CD4-positive, alpha-beta T cell treated with Interleukin-15 for 1 hour (primary cell): Measurements from ENCODE around the gene UCMA.

Source experiments
- DNase-seq: peaks from one replicate; pipeline ENCODE4 v3.0.0-alpha.2; 2020

The UCMA gene

DNA sequence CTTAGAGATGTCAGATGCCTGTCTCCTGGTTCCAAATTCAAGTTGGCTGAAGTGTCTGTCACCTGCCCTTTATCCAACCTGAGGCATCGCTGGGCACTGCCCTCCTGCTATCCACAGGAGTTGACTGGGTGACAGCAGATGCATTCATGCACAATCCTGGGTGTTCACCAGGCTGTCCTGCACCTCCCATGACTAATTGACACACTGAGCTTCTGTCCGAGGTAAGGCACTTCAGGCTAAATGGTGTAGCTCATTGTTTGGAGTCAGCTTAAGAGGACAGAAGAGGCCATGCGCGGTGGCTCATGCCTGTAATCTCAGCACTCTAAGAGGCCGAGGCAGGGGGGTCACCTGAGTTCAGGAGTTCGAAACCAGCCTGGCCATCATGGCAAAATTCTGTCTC, 2.4 kb downstream of the UCMA start:
- DNase-seq, result no peak

DNA sequence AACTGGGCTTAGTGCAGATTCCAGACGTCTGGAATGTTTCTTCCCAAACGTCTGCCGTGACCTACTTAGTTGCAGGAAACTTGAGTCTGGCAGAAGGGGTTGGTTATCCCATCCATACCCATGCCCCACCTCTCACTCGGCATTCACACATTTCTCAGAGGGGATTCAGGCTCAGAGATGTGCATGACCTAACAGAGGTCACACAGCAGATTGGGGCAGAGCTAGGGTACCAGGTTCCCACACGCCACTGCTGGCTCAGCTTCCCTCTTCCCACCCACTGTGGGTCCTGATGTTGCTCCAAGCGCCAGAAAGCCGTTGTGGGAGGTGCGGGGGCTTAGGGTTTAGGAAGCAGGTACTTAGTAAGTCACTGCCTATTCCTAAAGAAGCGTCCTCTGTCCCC, 3.0 kb downstream of the UCMA start:
- no peak for DNase-seq

DNA sequence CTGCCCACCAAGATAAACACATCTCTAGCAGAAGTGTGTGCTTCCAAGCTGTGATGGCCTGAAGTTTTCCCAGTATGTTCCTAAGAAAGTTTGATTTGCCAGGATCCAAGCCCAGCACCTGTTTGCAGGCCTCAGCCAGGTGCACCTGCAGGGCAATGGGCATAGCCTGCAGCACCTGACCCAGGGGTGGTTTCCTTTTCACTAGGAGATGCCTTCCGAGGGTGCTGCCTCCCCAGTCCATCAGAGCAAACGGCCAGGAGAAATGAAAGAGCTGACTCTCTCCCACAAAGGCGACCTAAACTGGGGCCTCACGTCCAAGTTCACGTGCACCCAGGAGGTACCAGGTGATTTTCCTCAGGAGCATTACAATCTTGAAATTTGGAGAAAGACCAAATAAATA, 7.1 kb downstream of the UCMA start:
- no peak for DNase-seq

DNA sequence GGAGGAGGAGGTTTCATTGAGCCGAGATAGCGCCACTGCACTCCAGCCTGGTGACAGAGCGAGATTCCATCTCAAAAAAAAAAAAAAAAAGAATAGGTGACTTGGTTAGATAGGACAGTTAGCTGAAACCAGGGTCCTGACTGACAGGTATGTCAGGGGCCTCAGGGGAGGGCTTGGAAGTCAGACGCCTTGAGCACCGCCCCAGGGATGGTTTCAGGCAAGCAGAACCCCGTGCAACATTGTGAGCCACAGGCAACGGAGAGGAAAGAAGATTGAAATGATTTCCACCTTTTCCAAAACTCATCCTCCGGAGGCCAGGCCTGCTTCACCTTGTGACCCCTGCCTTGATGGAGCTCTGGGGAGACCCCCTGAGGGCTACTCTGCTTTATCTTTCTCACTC, 8.6 kb downstream of the UCMA start:
- DNase-seq, result no peak

DNA sequence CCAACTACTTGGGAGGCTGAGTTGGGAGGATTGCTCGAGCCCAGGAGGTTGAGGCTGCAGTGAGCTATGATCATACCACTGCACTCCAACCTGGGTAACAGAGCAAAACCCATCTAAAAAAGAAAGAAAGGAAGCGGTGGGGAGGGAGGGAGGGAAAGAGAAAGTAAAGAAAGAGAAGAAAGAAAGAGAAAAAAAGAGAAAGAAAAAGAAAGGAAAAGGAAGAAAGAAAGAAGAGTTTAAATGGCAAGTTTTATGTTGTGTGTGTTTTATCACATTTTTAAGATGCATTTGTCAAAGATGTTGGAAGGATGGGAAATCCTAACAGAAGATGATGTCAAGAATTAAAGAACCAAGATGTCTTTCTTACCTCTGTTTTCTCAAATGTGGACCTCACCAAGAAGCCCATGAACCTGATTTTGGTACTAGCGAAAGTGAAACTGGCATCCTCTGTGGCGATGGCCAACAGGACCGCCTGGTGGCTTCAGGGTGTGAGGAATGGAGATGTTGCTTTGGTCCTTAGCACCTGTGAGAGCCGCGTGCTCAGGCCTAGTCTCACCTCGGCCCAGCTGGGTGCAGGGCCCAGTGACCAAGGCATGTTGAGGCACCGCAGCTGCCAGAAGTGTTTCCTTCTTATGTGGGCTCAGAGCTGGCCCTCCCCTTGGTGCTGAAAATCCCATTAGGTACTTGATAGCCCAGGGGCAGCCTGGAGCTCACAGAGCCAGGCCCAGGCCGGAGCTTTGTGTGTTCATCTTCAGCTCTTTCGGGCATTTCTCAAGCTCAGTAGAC, 9.8 kb downstream of the UCMA start:
- DNase-seq, result no peak

DNA sequence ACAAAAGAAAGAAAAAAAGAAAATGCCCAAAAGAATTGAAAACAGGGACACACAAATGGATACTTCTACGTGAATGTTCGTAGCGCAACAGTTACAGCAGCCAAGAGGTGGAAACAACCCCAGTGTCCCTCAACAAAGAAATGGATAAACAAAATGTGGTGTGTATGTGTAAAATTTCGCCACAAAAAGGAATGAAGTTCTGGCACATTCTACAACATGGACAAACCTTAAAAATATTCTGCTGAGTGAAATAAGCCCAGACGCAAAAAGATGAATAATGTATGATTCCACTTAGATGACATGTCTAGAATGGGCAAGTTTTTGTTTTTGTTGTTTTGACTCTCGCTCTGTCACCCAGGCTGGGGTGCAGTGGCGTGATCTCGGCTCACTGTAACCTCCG, 10.9 kb downstream of the UCMA start:
- no peak for DNase-seq

DNA sequence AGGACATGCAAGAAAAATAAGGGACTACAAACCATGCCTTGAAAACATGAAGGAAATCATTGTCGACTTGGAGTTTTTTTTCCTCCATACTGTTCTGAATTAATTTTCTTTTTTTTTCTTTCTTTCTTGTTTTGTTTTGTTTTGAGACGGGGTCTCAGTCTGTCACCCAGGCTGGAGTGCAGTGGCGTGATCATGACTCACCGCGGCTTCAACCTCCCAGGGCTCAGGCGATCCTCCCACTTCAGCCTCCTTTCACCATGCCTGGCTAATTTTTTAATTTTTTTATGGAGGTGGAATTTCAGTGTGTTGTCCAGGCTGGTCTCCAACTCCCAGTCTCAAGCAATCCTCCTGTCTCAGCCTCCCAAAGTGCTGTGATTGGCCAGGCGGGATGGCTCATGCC, 11.6 kb downstream of the UCMA start:
- DNase-seq, result no peak

DNA sequence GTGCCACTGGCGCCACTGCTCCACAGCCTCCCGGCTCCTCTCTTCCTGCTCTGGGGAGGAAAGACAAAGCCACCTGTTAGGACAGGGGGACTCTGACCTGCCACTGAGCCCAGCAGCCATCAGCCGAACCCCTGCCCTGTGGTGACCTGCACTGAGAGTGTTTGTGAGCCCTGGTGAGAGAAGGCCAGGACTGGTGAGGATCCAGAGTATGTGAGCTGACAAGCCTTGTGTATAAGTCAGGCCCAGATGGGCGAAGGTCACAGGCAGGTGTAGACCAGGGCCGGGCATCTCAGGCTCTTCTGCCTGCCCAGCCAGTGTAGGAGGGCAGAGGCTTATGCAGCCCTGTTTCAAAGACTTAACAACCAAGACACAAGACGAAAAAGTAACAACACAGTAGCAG, 12.0 kb downstream of the UCMA start:
- DNase-seq, result no peak

DNA sequence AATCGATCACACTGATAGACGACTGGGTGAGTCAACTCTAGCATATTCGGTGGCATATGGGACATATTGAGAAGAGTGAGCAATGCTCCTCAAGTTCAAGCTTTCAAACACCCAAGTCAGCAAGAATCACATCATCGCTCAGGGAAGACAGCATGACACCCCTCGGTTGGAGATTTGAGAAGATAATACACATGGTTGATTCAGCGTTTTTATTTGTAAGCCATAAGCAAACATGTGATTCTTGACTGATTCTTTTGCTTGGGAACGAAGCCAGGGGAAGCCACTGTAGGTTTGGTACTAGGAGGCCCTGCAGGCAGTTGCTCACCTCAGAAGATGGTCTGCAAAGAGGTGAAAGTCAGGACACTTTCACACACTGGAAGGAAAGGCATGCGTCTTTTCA, 12.6 kb downstream of the UCMA start:
- no peak for DNase-seq

DNA sequence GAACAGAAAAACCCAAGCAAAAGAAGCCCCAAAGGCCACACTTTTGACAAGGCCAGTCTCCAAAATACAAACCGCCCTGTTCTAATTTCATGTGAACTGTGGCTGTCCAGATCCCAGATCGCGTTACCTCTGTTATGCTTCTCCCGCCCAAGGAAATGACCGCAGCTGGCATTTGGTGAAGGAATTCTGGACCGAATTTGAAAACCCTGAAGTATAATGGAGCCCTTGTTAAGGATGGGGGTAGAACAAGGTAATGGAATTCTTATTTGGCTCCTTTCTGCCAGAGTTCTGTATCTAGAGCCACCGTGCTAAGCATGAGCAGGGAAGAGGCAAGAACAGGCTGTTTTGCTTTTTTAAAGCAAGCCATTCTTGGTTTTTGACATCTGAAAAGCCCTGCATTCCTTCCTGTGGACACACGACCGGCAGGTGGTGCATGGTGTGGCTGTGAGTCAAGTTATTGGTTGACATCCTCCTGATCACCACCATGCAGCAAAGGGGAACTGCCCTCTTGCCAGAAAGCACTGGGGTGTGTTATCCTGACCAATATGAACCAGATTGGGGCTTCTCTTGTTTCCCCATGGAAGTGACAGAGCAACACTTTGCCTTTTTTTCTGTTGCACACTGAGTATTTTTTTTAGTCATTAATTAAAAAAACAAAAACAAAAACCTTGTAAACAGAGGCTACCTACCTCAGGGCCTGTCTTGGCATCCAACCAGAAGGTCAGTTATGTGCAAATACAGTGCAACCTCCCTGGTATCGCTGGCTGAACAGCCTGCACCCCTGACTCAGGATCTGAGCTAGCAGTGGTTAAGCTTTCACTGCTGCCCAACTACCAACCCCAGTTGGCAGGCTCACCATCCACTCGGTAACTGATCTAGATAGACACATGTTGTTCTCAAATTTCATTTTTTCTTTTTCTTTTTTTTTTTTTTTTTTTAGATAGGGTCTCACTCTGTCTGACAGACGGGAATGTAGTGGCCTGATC, 14.2 kb downstream of the UCMA start:
- DNase-seq, result no peak

DNA sequence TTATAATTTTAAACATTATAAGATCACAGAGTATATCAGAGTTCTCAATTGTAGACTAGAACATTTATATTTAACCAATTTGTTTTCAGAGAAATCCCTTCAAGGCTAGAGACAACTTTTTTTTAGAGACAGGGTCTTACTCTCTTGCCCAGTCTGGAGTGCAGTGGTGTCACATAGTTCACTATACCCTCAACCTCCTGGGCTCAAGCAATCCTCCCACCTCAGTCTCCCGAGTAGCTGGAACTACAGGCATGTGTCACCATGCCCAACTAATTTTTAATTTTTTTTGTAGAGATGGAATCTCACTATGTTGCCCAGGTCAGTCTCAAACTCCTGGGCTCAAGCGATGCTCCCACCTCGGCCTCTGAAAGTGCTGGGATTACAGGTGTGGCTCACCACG, 15.3 kb downstream of the UCMA start:
- no peak for DNase-seq

DNA sequence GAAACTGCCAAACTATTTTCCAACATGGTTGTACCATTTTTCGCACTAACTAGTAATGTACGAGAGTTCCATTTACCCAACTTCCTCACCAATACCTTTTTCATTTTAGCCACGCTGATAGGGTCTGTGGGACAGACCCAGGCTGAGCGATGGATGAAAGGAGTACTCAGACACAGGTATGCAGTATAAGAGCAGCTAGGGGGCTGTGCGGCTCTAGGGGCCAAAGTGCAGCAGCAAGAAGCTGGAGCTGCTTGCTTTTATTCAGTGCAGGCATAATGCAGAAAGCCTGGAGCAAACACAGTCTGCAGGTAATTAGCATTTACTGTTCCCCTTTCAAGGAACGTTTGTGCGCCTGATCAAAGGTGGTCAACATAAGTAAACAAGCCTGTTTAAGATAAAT, 21.0 kb downstream of the UCMA start:
- no peak for DNase-seq

DNA sequence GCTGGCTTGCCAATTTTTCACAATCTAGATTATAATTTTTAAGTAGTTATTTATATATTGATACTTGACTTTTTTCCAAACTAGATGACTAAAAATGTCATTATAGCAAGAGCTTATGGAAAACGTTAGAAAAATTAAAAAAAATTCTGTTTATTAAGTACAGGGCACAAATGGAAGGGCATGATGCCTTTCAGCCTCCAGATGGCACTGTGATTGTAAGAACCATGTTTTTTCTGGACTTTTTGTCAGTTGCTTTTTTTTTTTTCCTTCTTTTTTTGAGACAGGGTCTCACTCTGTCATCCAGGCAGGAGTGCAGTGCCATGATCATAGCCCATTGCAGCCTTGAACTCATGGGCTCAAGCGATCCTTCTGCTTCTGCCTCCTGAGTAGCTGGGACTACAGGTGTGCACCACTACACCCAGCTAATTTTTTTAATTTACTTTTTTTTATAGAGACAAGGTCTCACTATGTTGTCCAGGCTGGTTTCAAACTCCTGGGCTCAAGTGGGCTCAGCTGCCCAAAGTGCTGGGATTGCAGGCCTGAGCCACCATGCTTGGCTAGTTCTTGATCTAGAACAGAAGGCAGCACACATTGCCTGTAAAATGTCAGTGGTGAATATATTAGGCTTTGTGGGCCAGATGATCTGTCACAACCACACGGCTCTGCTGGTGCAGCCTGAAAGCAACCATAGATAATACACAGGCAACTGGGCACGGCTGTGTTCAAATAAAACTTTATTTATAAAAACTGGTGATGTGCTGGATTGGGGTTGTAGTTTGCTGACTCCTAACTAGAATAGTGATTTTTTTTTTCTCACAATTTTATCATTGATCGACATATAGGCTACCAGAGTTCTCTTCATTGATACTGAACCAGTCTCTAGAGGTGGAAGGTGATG, 27.4 kb downstream of the UCMA start:
- DNase-seq, result no peak

DNA sequence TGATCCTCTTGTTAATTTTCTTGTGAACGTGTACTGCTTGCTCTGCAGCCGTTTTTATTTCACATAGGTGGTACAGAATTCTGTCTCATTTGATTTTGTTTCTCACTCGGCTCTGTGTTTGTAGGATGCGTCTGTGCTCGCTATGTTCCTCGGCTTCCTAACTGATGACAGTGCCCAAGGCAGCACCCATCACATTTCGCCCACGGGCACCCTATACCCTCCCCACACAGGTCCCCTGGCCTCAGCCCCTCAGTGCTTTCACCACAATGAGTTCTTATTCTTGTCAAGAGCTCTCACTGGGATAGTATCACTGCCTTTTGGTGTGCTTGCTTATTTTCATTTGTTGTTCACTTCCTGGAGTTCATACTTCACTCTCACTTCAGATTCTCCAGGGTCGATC, 28.1 kb downstream of the UCMA start:
- DNase-seq, result no peak

DNA sequence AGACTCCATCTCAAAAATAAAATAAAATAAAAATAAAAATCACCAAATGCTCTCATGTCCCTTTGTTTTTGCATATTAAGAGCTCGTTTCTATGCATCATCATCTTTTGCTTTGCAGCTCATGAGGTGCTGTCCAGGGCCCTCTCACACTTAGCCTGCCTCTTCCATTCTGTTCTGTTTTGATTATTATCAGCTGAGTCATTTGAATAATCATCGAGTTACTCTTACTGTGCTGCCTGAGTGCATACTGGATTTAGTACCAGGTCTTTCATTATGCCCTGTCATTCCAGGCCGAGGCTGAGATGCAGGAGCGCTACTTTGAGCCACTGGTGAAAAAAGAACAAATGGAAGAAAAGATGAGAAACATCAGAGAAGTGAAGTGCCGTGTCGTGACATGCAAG, 33.0 kb downstream of the UCMA start:
- DNase-seq, result no peak

DNA sequence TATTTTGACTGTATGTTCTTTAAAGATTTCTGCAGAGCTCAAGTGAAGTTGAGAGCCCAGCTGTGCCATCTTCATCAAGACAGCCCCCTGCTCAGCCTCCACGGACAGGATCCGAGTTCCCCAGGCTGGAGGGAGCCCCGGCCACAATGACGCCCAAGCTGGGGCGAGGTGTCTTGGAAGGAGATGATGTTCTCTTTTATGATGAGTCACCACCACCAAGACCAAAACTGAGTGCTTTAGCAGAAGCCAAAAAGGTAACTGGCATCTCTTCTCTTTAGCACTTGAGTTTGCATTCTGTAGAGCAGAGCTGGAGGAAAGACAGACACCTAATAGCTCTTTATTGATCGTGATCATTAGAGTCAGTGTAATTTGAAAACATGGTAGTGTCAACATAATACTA, 39.2 kb downstream of the UCMA start:
- DNase-seq, result no peak

DNA sequence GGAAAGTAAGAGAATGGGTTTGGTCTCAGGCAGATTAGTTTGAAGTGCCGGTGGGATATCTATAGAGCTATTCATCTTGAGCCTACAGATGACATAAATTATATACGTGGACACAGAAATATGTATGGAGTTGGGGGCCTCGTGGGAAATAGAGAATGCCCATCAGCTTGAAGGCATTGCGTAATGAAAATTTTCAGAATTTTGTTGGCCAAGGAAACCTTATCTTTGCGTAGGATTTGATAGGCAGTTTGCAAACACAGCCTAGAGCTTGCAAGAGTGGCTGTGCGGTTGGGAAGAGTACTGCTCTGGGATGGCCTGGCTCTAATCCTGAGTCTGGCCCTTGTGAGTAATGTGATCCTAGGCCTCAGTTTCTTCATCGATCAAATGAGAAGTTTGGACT, 40.5 kb downstream of the UCMA start:
- no peak for DNase-seq

DNA sequence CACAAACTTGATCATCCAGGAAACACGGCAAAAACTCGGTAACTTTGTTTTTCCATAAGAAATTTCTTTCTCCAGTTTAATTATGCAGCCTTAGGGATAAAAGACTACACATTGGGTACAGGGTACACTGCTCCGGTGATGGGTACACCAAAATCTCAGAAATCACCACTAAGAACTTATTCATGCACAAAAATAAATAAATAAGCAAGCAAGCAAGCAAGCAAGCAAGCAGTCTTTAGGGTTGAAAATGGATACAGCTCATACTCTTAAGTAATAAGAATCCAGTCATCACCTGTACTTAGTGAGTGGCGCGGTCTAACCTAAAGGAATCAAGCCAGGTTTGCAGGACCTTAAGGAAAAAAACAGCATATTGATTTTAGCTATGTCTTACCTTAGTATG, 42.8 kb downstream of the UCMA start:
- DNase-seq, result no peak

DNA sequence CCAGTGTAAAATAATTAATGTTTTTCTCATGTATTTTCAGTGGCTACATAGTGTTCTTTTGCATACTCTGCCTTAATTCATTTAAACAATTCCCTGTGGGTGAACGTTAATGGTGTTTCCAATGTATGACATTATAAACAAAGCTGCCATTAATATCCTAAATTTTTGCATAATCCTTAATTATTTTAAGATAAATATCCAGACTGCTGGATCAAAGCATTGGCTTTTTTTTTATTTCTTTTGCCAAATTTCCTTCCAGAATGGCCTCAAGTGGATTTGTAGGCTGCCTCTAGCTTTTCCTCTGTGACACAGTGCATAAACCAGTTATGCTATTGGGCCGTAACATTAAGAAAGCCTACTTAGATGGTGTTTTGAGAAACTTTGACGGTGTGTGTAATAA, 43.4 kb downstream of the UCMA start:
- no peak for DNase-seq

DNA sequence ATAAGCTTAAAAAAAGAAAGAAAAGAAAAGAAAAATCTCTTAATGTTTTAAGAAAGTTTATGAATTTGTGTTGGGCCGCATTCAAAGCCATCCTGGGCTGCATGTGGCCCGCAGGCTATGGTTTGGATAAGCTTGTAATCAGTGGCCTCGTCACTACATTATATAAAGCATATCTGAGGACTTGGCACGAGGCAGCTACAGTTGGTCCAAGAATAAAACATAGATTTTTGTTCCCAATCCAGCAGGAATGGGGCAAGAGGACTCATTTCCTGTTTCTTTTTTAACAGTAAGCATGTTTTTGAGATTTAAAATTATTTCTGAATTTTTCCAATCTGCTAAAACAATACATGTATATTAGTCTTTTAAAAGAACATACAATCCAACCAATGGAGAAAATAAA, 44.2 kb downstream of the UCMA start:
- DNase-seq, result no peak

DNA sequence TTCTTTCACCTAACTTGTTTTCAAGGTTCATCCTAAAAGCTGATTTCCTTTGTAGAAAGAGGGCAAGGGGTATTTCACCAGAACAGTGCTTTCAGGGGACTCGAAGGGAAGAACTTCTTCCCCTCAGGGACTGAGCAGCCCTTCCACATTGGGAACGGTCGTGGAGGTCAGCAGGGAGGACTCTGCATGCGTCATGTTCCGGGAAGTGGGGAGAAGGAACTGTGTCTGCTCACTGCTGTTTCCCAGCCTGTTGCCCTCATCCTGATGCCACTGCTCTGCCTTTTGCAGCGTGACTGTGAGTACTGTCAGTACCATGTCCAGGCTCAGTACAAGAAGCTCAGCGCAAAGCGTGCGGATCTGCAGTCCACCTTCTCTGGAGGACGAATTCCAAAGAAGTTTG, 45.6 kb downstream of the UCMA start:
- DNase-seq, result no peak

DNA sequence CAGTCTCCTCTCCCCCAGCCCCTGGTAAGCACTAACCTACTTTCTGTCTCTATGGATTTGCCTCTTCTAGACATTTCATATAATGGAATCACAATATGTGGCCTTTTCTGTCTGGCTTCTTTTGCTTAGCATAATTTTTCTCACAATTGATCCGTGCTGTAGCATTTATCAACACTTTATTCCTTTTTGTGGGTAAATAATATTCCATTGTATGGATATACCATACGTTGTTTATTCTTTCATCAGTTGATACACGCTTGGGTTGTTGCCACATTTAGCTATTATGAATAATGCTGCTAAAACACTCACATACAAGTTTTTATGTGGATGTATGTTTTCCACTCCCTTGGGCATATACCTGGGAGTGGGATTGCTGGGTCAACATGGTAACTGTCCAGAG, 47.0 kb downstream of the UCMA start:
- no peak for DNase-seq
